Measurements from ENCODE around the gene REXO1. TPM values are rescaled to one million over a fixed set of nuclear protein-coding genes. Genes with fewer than 3 reads are reported as not detected.

REXO1 gene
- total RNA-seq, 2 donors from 2014 or later: 22.8 to 27.4 TPM

Small RNA genes within 50 kb of the gene (microRNA-seq; reads per million reads assigned to microRNA genes)
- gene MIR1909 (ENCODE audit: borderline microRNAs expressed in 2 of 2): 0.32 to 1.0 reads per million in 2 donors

Other genes with a start within 250 kb of the REXO1 start
- gene UQCR11, start 243.0 kb downstream of the REXO1 start, total RNA-seq: 100 to 1,000 TPM; 197 to 252 TPM
- 10 to 100 TPM; 26.2 to 36.4 TPM for gene TCF3, start 195.9 kb downstream of the REXO1 start, total RNA-seq
- gene ONECUT3, start 95.0 kb downstream of the REXO1 start, total RNA-seq: not detected
- 1 to 10 TPM; 1.1 to 2.0 TPM for gene ATP8B3, start 36.2 kb downstream of the REXO1 start, total RNA-seq
- 10 to 100 TPM in 1 of 2 donors, 1 to 10 TPM in 1; 9.4 to 16.2 TPM for gene KLF16, start 15.1 kb upstream of the REXO1 start, total RNA-seq
- 10 to 100 TPM; 49.9 to 51.4 TPM for gene ABHD17A, start 37.0 kb upstream of the REXO1 start, total RNA-seq
- gene ADAT3, start 56.9 kb upstream of the REXO1 start, total RNA-seq: 1 to 10 TPM; 3.0 to 3.6 TPM
- gene SCAMP4, start 56.9 kb upstream of the REXO1 start, total RNA-seq: 10 to 100 TPM; 35.6 to 36.6 TPM
- 10 to 100 TPM; 30.2 to 36.9 TPM for gene CSNK1G2, start 92.7 kb upstream of the REXO1 start, total RNA-seq
- gene BTBD2, start 167.2 kb upstream of the REXO1 start, total RNA-seq: 10 to 100 TPM; 44.6 to 52.1 TPM
- gene MKNK2, start 202.8 kb upstream of the REXO1 start, total RNA-seq: 100 to 1,000 TPM in 1 of 2 donors, 10 to 100 TPM in 1; 99.6 to 126 TPM
- gene MOB3A, start 247.8 kb upstream of the REXO1 start, total RNA-seq: 10 to 100 TPM; 55.8 to 57.1 TPM
- gene IZUMO4, start 248.4 kb upstream of the REXO1 start, total RNA-seq: 1 to 10 TPM in 1 of 2 donors, under 1 TPM in 1; 0.90 to 2.4 TPM

All from posterior vena cava (tissue), 2 donors.